Right lung (tissue), 10 donors: Measurements from ENCODE around the gene HOXA1. TPM values are rescaled to one million over a fixed set of nuclear protein-coding genes. Genes with fewer than 3 reads are reported as not detected.

Experiments
- DNase-seq, 2 donors: peaks; one replicate each; pipeline ENCODE4 v3.0.0-alpha.2; 2013
- long read RNA-seq, 8 donors: transcript quantifications; one replicate each; lab custom pipeline, GENCODE V29; 2026
- polyA plus RNA-seq, 5 donors: library from polyadenylated mRNA; unstranded; fragments of 120-200 nt; gene quantifications; one replicate each; pipeline versions ENCODE4 v1.2.1 to v1.2.3, GENCODE V29; 2013; ENCODE audit warnings: inconsistent platforms in 1 of 5, low replicate concordance in 1 of 5; ENCODE audit not compliant: insufficient read length in 5 of 5, insufficient read depth in 1 of 5

The HOXA1 gene
- polyA plus RNA-seq = 1 to 10 TPM; 1.8 to 2.8 (median 2.2) TPM
- long read RNA-seq, donor 1 = 0 reads
- long read RNA-seq, donor 2 = 0 reads
- long read RNA-seq, donor 3 = 0 reads
- long read RNA-seq, donor 4 = 0 reads
- long read RNA-seq, donor 5, partial matches to known transcripts = 5 of 59 reads
- long read RNA-seq, donor 5, other reads (novel, unspliced or antisense) = 53 of 59 reads
- long read RNA-seq, donor 6, partial matches to known transcripts = 0 of 1 reads
- long read RNA-seq, donor 6, other reads (novel, unspliced or antisense) = 0 of 1 reads
- long read RNA-seq, donor 7, partial matches to known transcripts = 6 of 51 reads
- long read RNA-seq, donor 7, other reads (novel, unspliced or antisense) = 44 of 51 reads
- long read RNA-seq, donor 8, partial matches to known transcripts = 0 of 1 reads
- long read RNA-seq, donor 8, other reads (novel, unspliced or antisense) = 0 of 1 reads

- peak; percentile 90 for DNase-seq
These were observed at the start of gene HOXA1 for GRCh38 chr7:27095897-27096767. Gene HOXA1 (minus strand): TSS chr7:27096000. CDS start chr7:27095912, 88 bp downstream.

GRCh38 chr7:27145165-27145913, 49.5 kb upstream of the HOXA1 start:
- DNase-seq = peak in 1 of 2 donors; percentile 36

- DNase-seq = peak in 1 of 2 donors; percentile 52
These were observed 49.0 kb upstream of the HOXA1 start for GRCh38 chr7:27144781-27145164.

GRCh38 chr7:27143950-27144780, 48.4 kb upstream of the HOXA1 start:
- DNase-seq = no peak

DNA sequence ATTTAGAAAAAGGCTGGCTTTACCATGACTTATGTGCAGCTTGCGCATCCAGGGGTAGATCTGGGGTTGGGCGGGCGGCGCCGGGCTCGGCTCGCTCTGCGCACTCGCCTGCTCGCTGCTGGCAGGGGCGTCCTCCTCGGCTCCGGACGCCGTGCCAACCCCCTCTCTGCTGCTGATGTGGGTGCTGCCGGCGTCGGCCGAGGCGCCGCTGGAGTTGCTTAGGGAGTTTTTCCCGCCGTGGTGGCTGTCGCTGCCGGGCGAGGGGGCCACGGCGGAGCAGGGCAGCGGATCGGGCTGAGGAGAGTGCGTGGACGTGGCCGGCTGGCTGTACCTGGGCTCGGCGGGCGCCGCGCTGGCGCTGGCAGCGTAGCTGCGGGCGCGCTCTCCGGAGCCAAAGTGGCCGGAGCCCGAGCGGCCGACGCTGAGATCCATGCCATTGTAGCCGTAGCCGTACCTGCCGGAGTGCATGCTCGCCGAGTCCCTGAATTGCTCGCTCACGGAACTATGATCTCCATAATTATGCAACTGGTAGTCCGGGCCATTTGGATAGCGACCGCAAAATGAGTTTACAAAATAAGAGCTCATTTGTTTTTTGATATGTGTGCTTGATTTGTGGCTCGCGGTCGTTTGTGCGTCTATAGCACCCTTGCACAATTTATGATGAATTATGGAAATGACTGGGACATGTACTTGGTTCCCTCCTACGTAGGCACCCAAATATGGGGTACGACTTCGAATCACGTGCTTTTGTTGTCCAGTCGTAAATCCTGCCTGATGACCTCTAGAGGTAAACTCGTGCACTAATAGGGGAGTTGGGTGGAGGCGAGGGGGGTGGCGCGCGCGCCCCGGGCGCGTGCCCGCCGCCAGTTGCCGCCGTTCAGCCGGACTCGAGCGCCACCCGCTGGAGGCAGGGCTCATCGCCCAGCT, 47.5 kb upstream of the HOXA1 start, which contains the start of gene HOXA5:
Gene HOXA5, minus strand, starts transcription at position 659 of the 927 bp plus-strand sequence. Its CDS starts 74 bp downstream, at position 585.
- peak; percentile 91 to 96 for DNase-seq

DNA sequence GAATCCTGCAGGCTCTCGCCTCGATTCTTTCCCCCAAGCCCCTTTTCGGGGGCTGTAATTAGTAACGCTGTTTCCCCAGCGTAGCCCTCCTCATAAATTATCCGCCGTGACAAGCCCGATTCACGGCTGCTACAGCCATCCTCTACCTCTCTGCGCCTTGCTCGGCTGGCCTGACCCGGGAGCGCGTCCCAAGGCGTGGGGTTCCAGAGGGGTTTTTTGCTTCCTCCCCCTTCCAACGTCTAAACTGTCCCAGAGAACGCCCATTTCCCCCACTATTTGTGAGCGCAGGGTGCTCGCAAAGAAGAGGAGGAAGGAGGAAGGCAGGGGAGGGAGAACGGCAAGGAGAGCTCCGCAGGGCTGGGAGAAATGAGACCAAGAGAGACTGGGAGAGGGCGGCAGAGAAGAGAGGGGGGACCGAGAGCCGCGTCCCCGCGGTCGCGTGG, 46.8 kb upstream of the HOXA1 start:
- no peak for DNase-seq

- DNase-seq = peak in 1 of 2 donors; percentile 43
These were observed 46.3 kb upstream of the HOXA1 start for GRCh38 chr7:27141923-27142579.

DNA sequence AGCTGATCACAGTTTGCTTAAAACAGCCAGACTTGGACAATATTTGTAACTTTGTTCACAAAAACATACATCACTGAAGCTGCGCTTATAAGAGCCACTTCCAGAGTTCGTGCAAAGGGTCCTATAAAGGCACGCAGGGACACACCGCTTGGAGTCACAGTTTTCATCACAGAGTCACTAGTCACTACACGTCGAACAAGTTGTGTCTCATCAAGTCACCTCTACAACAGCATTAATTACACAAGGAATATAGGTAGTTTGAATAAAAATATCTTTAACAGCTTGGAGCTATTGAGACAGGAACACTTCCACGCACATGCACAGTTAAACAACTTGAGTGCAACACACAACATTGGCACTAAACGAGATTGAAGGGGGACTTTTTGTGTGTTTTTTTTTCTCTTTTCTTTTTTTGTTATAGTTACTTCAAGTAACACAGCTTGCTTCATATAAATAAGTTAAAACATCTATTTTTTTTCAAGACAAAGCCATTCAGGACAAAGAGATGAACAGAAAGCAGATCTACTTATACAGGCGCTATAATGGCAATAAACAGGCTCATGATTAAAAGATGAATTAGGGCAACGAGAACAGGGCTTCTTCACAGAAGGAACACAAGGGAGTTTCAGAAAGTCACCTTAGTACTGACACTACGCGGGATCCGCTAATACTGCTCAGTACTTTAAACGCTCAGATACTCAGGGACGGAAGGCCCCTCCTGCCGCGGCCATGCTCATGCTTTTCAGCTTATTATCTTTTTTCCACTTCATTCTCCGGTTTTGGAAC, 45.5 kb upstream of the HOXA1 start:
- peak in 1 of 2 donors; percentile 49 for DNase-seq

- DNase-seq = peak in 1 of 2 donors; percentile 42
These were observed 44.5 kb upstream of the HOXA1 start for GRCh38 chr7:27140126-27140857.

GRCh38 chr7:27139334-27140125, 43.7 kb upstream of the HOXA1 start:
- peak in 1 of 2 donors; percentile 26 for DNase-seq

DNA sequence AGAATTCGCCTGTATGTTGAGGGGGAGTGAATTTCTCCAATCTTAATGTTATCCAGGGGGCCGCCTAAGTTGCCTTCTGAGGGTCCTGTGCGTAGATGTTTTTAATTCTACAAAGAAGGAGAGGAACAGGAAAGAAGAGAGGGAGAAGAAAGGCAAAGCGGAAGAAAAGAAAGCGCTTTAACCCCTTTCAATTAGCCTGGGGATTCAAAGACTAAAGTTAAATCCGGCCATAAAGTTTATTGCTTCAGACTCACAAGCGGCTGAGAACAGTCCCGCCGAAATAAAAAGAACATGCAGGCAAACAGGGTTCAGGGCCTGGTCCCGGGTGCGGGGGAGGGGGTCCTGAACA, 43.2 kb upstream of the HOXA1 start:
- peak in 1 of 2 donors; percentile 38 for DNase-seq

- DNase-seq = peak in 1 of 2 donors; percentile 40
These were observed 42.7 kb upstream of the HOXA1 start for GRCh38 chr7:27138472-27138871.

DNA sequence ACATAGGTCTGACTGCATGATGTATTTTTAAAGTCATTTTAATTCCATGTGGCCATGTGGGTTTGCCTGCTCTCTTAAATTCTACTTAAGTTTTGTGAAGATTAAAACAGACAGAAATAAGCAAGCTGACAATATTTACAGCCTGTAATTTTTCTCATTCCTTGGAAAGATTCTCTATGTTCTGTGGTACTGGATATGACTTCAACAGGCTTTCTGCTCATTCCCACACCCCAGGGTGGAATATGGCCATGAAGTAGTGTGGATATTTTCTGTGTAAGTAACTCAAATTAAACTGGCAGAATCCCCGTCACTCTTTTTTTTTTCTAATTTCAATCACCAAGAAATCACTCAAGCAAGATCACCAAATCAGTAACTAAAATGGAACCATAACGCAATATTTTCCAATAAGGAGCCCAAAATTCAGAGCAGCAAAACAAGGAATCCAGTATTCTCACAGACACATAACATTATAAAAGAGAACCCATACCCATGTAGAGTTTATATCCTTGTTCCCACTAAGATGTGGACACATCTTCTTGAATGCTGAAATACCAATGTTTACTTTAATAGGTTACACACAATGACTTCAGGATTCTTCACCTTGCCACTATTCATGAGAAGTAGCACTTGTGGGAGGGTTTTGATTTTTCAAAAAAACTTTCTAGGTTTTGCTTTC, 42.0 kb upstream of the HOXA1 start:
- DNase-seq = peak in 1 of 2 donors; percentile 40

- DNase-seq = no peak
These were observed 38.6 kb upstream of the HOXA1 start for GRCh38 chr7:27134392-27134791.

DNA sequence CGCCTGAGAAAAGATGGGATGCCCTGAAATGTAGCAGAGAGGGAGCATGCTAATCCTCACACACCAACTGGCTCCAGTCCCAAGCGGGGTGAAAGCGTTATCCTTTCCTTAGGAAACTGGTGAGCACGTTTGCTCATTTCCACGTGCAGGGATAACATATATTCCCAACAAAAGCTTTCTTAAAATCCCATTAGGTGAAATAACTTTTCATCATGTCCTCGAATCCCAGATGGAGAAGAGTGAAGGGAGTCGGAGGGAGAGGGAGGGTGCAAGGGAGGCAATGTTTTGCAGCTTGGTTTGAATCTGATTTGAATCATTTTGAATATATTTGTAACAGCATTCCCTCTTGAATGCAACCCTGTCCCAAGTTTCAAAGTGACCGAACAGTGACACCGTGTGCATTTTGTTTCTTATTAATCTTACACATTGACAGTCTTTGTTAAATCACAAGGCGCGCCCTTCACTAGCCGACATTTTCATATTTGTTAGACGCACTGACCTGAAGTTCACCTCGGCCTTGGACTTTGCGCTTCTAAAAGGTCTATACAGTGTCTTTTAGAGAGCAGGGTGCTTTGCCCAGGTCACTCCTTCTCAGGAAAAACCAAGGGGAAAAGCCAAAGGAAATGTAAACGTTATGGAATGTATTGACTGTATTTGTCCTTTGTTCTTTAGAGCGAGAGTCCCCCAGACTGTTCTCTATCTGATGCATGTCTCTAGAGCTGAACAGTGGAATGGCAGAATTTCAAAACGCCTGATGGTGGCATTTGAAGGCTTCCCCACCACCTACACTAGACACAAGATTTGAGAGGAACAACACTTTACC, 37.8 kb upstream of the HOXA1 start:
- no peak for DNase-seq
